ENCODE measurements around the gene CD164.

The CD164 gene

DNA sequence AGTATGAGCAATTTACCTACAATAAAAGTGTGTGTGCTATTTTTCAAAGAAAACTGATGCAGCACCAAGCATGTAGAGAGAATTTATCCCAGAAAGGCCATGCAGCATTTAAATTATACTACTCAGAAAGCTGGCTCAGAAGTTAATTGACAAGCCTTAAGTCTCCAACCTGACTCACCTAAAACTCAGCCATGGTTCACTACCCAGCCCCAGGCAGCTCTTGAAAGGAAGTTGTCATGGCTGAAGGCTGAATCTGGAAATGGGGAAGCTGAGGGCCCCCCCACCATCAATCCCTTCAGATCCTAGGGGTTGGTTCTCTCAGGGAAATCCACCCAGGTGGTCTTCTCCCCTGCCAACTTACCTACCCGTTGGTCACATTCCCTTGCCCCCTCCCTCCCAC lies 38.5 kb upstream of the CD164 start:
- no peak overlapping the region for H3K4me3 ChIP-seq (ENCODE audit: low read depth, low read length)
- H3K27ac ChIP-seq = no peak overlapping the region
- H3K27me3 ChIP-seq (ENCODE audit: insufficient read depth, low read depth, severe bottlenecking) = no peaks in the 10 kb centered on the region
- H3K9me3 ChIP-seq (ENCODE audit: severe bottlenecking) = no peaks in the 10 kb centered on the region
- TF ChIP-seq, protein P1, sequence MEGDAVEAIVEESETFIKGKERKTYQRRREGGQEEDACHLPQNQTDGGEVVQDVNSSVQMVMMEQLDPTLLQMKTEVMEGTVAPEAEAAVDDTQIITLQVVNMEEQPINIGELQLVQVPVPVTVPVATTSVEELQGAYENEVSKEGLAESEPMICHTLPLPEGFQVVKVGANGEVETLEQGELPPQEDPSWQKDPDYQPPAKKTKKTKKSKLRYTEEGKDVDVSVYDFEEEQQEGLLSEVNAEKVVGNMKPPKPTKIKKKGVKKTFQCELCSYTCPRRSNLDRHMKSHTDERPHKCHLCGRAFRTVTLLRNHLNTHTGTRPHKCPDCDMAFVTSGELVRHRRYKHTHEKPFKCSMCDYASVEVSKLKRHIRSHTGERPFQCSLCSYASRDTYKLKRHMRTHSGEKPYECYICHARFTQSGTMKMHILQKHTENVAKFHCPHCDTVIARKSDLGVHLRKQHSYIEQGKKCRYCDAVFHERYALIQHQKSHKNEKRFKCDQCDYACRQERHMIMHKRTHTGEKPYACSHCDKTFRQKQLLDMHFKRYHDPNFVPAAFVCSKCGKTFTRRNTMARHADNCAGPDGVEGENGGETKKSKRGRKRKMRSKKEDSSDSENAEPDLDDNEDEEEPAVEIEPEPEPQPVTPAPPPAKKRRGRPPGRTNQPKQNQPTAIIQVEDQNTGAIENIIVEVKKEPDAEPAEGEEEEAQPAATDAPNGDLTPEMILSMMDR (IDR thresholded peaks at IDR 0.05; ENCODE audit: low read depth, low read length) = no peak
- no peaks in the 10 kb centered on the region for H3K36me3 ChIP-seq
- no peak for DNase-seq

- TF ChIP-seq, protein P1 (IDR thresholded peaks at IDR 0.05; ENCODE audit: low read depth, low read length) = no peak
- no peak for DNase-seq
- H3K27me3 ChIP-seq (ENCODE audit: insufficient read depth, low read depth, severe bottlenecking) = no peaks in the 10 kb centered on the region
- no peak overlapping the region for H3K27ac ChIP-seq
- H3K36me3 ChIP-seq = no peaks in the 10 kb centered on the region
- H3K9me3 ChIP-seq (ENCODE audit: severe bottlenecking) = no peaks in the 10 kb centered on the region
- H3K4me3 ChIP-seq (ENCODE audit: low read depth, low read length) = no peak overlapping the region
Measured at GRCh38 chr6:109417646-109418045, 35.4 kb upstream of the CD164 start.

GRCh38 chr6:109411034-109411433 lies 28.8 kb upstream of the CD164 start:
- TF ChIP-seq, protein P1 (IDR thresholded peaks at IDR 0.05; ENCODE audit: low read depth, low read length) = no peak
- H3K27me3 ChIP-seq (ENCODE audit: insufficient read depth, low read depth, severe bottlenecking) = no peaks in the 10 kb centered on the region
- DNase-seq = no peak
- H3K36me3 ChIP-seq = no peaks in the 10 kb centered on the region
- no peak overlapping the region for H3K27ac ChIP-seq
- no peak overlapping the region for H3K4me3 ChIP-seq (ENCODE audit: low read depth, low read length)
- H3K9me3 ChIP-seq (ENCODE audit: severe bottlenecking) = no peaks in the 10 kb centered on the region

- Histone ChIP-seq H3K36me3 (no peaks in the 10 kb centered on the region), H3K4me3 (ENCODE audit: low read depth, low read length) (no peak overlapping the region), H3K27ac (no peak overlapping the region), H3K27me3 (ENCODE audit: insufficient read depth, low read depth, severe bottlenecking) (no peaks in the 10 kb centered on the region), H3K9me3 (ENCODE audit: severe bottlenecking) (no peaks in the 10 kb centered on the region)
- TF ChIP-seq, protein P1 (IDR thresholded peaks at IDR 0.05; ENCODE audit: low read depth, low read length) = no peak
- no peak for DNase-seq
Measured at GRCh38 chr6:109406196-109406595, 23.9 kb upstream of the CD164 start.

GRCh38 chr6:109397020-109397419 lies 14.8 kb upstream of the CD164 start:
- Histone ChIP-seq H3K27ac (no peak overlapping the region), H3K4me3 (ENCODE audit: low read depth, low read length) (no peak overlapping the region), H3K9me3 (ENCODE audit: severe bottlenecking) (no peaks in the 10 kb centered on the region), H3K36me3 (no peaks in the 10 kb centered on the region), H3K27me3 (ENCODE audit: insufficient read depth, low read depth, severe bottlenecking) (no peaks in the 10 kb centered on the region)
- TF ChIP-seq, protein P1 (IDR thresholded peaks at IDR 0.05; ENCODE audit: low read depth, low read length) = no peak
- no peak for DNase-seq

DNA sequence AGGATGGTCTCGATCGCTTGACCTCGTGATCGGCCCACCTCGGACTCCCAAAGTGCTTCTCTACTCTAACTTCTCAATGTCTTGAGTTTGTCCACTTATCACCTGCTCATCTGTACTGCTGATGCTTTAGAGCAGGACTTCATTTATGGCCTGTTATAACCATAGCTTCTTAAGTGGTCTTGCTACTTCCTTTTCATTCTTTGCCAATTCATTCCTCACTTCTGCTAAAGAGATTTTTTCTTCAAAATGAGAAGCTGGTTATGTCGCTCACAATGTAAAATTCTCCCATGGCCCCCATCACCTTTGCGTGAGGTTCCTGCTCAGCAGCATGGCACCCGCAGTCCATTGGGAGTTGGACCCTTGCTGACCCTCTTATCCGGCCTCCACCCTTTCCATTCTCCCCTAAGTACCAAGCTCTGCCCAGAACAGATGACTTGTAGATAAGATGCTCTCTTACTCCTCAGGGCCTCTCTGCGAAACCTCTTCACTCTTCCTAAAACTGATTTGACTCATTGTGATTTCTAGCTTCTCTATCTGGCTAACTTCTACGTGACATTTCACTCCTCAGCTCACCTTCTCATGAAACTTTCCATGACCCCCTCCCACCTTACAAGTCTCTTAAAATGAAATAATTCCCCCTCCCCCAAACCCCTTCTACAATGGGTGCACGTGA lies 13.9 kb upstream of the CD164 start:
- H3K4me3 ChIP-seq (ENCODE audit: low read depth, low read length) = no peak overlapping the region
- H3K9me3 ChIP-seq (ENCODE audit: severe bottlenecking) = no peaks in the 10 kb centered on the region
- TF ChIP-seq, protein P1 (IDR thresholded peaks at IDR 0.05; ENCODE audit: low read depth, low read length) = no peak
- no peak for DNase-seq
- H3K27me3 ChIP-seq (ENCODE audit: insufficient read depth, low read depth, severe bottlenecking) = no peaks in the 10 kb centered on the region
- H3K27ac ChIP-seq = no peak overlapping the region
- no peaks in the 10 kb centered on the region for H3K36me3 ChIP-seq
